Vagina (tissue), 2 donors: ENCODE measurements around the gene SIAH2. TPM values are rescaled to one million over a fixed set of nuclear protein-coding genes. Genes with fewer than 3 reads are reported as not detected.
A peak's percentile ranks its signal among the peaks of the same experiment; 100 is the strongest.

Experiments used
- DNase-seq, 2 donors: peaks; one replicate each; pipeline ENCODE4 v3.0.0-alpha.2; 2017; ENCODE audit errors: extremely low spot score in 2 of 2
- H3K27ac ChIP-seq: fragments of 200-600 bp; sonication (generic); one replicate; pipeline ENCODE4 v1.5.1; 2019
- H3K27me3 ChIP-seq: fragments of 200-600 bp; sonication (generic); one replicate; pipeline ENCODE4 v1.5.1; 2019
- H3K36me3 ChIP-seq, 2 donors: fragments of 200-600 bp; sonication (generic); one replicate each; pipeline ENCODE4 v1.5.1; 2017 to 2019
- H3K4me1 ChIP-seq: fragments of 200-600 bp; sonication (generic); one replicate; pipeline ENCODE4 v1.5.1; 2019
- H3K4me3 ChIP-seq, 2 donors: fragments of 200-600 bp; sonication (generic); 1 replicate in 1 of 2; 2 replicates in 1 of 2; pipeline ENCODE4 v1.5.1; 2016 to 2019
- H3K9me3 ChIP-seq: fragments of 200-600 bp; sonication (generic); one replicate; pipeline ENCODE4 v1.5.1; 2019
- POLR2A ChIP-seq, 2 donors: fragments of 450-650 bp; IDR thresholded peaks; one replicate each; pipeline ENCODE4 v1.6.1; 2017; ENCODE audit warnings: antibody characterized with exemption in 2 of 2, mild to moderate bottlenecking in 2 of 2, moderate library complexity in 2 of 2
- POLR2AphosphoS5 ChIP-seq, 2 donors: sonication (generic); formaldehyde crosslinking; IDR thresholded peaks; one replicate each; pipeline ENCODE4 v1.9.0; 2017; ENCODE audit warnings: antibody characterized with exemption in 2 of 2, mild to moderate bottlenecking in 2 of 2, low read depth in 1 of 2; ENCODE audit not compliant: insufficient read depth in 1 of 2
- intact Hi-C: fragments of 100-400 bp; cut with DNase I; formaldehyde crosslinking; loops from one replicate; pipeline ENCODE4 v1.15.1; 2023
- total RNA-seq: library from RNA; depleted of rRNA; stranded (reverse); fragments of >200 nt; gene quantifications from one replicate; pipeline ENCODE4 v1.2.3, GENCODE V29; 2016
- TF ChIP-seq, protein P1 (sequence below), 3 experiments: fragments of 450-650 bp in 2 of 3; fragments of 200-600 bp in 1 of 3; sonication (generic) in 1 of 3; IDR thresholded peaks; one replicate each; pipeline ENCODE4 v1.5.1; 2017 to 2019; ENCODE audit warnings: antibody characterized with exemption in 3 of 3, mild to moderate bottlenecking in 2 of 3, moderate library complexity in 2 of 3

SIAH2 gene
- total RNA-seq, 1 donor from 2014 or later, result 71.0 TPM

DNA sequence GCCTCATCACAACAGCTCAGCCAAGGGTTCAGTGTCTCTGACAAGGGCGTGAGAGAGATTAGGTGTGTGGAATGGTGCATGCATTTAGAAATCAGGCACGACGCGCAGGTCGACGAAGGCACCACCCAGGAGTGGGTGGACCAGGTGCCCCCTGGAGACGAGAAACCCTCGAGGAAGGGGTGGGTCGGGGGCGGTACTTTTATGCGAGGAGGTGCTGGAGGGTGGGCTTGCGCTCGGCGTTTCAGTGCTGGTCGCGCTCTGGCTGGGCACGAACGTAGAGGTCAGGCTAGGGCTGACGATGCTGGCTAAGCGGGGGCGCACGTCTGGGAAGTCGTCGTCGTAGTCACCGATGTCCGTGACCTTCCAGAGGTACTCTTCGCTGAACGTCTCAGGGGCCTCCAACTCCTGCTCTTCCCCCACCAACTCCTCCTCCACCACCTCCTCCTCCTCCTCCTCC lies 59.6 kb downstream of the SIAH2 start:
- H3K27ac ChIP-seq, result peak overlapping the region; percentile 84
- no peaks in the 10 kb centered on the region for H3K9me3 ChIP-seq
- H3K36me3 ChIP-seq, result no peaks in the 10 kb centered on the region
- H3K27me3 ChIP-seq, result no peaks in the 10 kb centered on the region
- peaks cover 6% of the 10 kb centered on the region for H3K4me1 ChIP-seq
- no peak for DNase-seq
- intact Hi-C loops, result loop anchor here (2.0 kb wide), 1 partner anchor 99 kb away; no protein-coding TSS in a partner anchor
- peak overlapping the region; percentile 41 to 67 for H3K4me3 ChIP-seq
- TF ChIP-seq POLR2AphosphoS5 (IDR thresholded peaks at IDR 0.05; ENCODE audit: insufficient read depth in 1 of 2, low read depth in 1 of 2), result no peak
- TF ChIP-seq, protein P1, sequence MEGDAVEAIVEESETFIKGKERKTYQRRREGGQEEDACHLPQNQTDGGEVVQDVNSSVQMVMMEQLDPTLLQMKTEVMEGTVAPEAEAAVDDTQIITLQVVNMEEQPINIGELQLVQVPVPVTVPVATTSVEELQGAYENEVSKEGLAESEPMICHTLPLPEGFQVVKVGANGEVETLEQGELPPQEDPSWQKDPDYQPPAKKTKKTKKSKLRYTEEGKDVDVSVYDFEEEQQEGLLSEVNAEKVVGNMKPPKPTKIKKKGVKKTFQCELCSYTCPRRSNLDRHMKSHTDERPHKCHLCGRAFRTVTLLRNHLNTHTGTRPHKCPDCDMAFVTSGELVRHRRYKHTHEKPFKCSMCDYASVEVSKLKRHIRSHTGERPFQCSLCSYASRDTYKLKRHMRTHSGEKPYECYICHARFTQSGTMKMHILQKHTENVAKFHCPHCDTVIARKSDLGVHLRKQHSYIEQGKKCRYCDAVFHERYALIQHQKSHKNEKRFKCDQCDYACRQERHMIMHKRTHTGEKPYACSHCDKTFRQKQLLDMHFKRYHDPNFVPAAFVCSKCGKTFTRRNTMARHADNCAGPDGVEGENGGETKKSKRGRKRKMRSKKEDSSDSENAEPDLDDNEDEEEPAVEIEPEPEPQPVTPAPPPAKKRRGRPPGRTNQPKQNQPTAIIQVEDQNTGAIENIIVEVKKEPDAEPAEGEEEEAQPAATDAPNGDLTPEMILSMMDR (IDR thresholded peaks at IDR 0.05), result no peak
- no peak for TF ChIP-seq POLR2A (IDR thresholded peaks at IDR 0.05)

DNA sequence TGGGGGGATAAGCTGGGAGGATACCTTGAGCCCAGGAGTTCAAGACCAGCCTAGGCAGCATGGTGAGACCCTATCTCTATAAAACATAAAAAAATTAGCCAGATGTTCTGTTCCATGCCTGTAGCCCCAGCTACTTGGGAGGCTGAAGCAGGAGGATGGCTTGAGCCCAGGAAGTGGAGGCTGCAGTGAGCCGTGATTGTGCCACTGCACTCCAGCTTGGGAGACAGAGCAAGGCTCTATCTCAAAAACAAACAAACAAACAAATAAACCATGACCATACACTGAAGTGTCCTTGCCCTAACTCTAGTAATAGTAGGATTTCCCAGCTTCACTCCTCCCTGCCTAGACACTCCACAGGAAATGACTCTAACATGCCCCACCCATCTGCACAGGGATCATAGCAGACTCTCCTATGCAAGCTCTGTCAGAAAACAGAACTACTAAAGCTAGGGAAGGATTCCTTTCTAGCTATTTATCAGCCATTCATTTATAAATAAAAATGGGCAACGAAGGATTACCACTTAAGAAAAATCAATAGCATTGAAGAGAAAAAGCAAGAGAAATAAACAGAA lies 63.8 kb downstream of the SIAH2 start:
- TF ChIP-seq POLR2A (IDR thresholded peaks at IDR 0.05) (no peak), POLR2AphosphoS5 (IDR thresholded peaks at IDR 0.05; ENCODE audit: insufficient read depth in 1 of 2, low read depth in 1 of 2) (no peak)
- TF ChIP-seq, protein P1 (IDR thresholded peaks at IDR 0.05), result no peak
- intact Hi-C loops, result no loop called here
- no peaks in the 10 kb centered on the region for H3K4me1 ChIP-seq

DNA sequence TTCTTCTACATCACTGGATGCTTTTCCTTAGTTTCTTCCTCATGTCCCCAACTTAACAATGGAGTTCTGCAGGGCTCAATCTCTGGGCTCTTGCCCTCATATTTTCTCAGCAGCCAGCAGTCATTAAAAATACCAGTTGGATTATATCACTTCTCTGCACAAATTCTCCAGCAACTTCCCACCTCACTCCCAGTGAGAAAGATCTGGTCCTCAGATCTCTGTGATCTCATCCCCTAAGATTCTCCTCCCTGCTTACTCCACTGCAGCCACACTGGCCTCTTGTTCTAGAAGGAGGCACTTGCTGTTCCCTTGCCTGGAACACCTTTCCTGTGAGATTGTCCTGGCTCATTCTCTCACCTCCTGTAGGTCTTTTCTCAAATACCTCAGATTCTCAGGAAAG lies 65.3 kb downstream of the SIAH2 start:
- intact Hi-C loops, result no loop called here
- no peak overlapping the region for H3K4me3 ChIP-seq
- DNase-seq, result no peak
- H3K9me3 ChIP-seq, result no peaks in the 10 kb centered on the region
- no peaks in the 10 kb centered on the region for H3K27me3 ChIP-seq
- H3K4me1 ChIP-seq, result no peaks in the 10 kb centered on the region
- H3K36me3 ChIP-seq, result no peaks in the 10 kb centered on the region
- no peak overlapping the region for H3K27ac ChIP-seq
- TF ChIP-seq POLR2A (IDR thresholded peaks at IDR 0.05) (no peak), POLR2AphosphoS5 (IDR thresholded peaks at IDR 0.05; ENCODE audit: insufficient read depth in 1 of 2, low read depth in 1 of 2) (no peak)
- TF ChIP-seq, protein P1 (IDR thresholded peaks at IDR 0.05), result no peak

More for the DNA sequence above, 63.8 kb downstream of the SIAH2 start:
- Histone ChIP-seq H3K4me3 (no peak overlapping the region), H3K27ac (no peak overlapping the region), H3K9me3 (no peaks in the 10 kb centered on the region), H3K27me3 (no peaks in the 10 kb centered on the region), H3K36me3 (no peaks in the 10 kb centered on the region)
- DNase-seq, result no peak

DNA sequence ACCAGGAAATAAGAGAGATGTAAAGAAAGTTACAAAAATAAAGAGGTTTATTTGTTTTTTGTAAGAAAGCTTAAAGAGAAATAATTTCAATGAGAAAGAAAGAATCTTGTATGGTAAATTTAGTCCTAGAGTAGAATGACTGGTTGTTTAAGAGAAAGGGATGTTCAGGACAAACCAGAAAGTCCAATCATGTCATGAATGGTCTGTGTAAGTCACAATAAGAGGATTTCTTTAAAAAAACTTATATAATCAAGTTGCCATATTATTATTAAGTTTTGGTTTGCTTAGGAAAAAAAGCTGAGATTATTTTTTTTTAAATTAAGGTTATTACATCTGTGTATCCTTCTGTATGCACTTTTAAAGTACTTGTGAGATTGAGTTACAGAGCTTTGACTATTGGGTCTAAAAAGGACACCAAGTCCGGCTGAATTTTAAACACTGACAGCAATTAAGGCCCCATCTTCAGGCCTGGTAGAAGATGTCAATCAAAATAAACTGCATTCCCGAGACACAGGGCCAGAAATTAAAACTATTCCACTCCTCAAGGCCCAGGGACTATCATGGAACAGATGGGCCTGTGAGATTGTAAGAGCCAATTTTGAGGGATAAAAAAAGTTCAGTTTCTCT lies 71.4 kb downstream of the SIAH2 start:
- DNase-seq, result no peak
- Histone ChIP-seq H3K9me3 (no peaks in the 10 kb centered on the region), H3K36me3 (no peaks in the 10 kb centered on the region), H3K27me3 (no peaks in the 10 kb centered on the region), H3K4me3 (no peak overlapping the region), H3K4me1 (no peaks in the 10 kb centered on the region), H3K27ac (no peak overlapping the region)
- TF ChIP-seq, protein P1 (IDR thresholded peaks at IDR 0.05), result no peak
- TF ChIP-seq POLR2AphosphoS5 (IDR thresholded peaks at IDR 0.05; ENCODE audit: insufficient read depth in 1 of 2, low read depth in 1 of 2), result no peak
- TF ChIP-seq POLR2A (IDR thresholded peaks at IDR 0.05), result no peak
- intact Hi-C loops, result no loop called here

Other genes with a start within 250 kb of the SIAH2 start
- gene SERP1, start 216.7 kb downstream of the SIAH2 start, total RNA-seq, result 231 TPM
- 146 TPM for gene EIF2A, start 216.4 kb downstream of the SIAH2 start, total RNA-seq
- 70.0 TPM for gene SELENOT, start 159.8 kb downstream of the SIAH2 start, total RNA-seq
- not detected for gene ERICH6, start 59.2 kb downstream of the SIAH2 start, total RNA-seq
- not detected for gene MINDY4B, start 142.3 kb upstream of the SIAH2 start, total RNA-seq
- gene CLRN1, start 209.6 kb upstream of the SIAH2 start, total RNA-seq, result not detected